GM12873 (cell line): ENCODE results near the gene CLEC4G.

Source experiments
- CTCF ChIP-seq: IDR thresholded peaks from 2 replicates; pipeline ENCODE4 v1.5.1; 2012; ENCODE audit warnings: low read depth, mild to moderate bottlenecking, moderate library complexity, low read length, control low read depth; ENCODE audit not compliant: insufficient read depth; ENCODE audit errors: missing control alignments

CLEC4G gene

GRCh38 chr19:7732045-7732444, at the start of gene CLEC4G:
Gene CLEC4G, minus strand, starts transcription at chr19:7732110. Its CDS starts 8 bp downstream, at chr19:7732102.
- TF ChIP-seq CTCF, result no peak

- no peak for TF ChIP-seq CTCF
Measured at GRCh38 chr19:7781157-7781556, 49.2 kb upstream of the CLEC4G start.

- TF ChIP-seq CTCF, result no peak
Measured at GRCh38 chr19:7779631-7780486, 47.9 kb upstream of the CLEC4G start.

GRCh38 chr19:7778081-7778480, 46.2 kb upstream of the CLEC4G start:
- TF ChIP-seq CTCF, result no peak

GRCh38 chr19:7775761-7776160, 43.9 kb upstream of the CLEC4G start:
- TF ChIP-seq CTCF, result no peak

GRCh38 chr19:7773841-7774240, 41.9 kb upstream of the CLEC4G start:
- no peak for TF ChIP-seq CTCF

- TF ChIP-seq CTCF, result no peak
Measured at GRCh38 chr19:7772752-7773291, 40.9 kb upstream of the CLEC4G start.
